GM12892 (cell line): ENCODE measurements around the gene TTC39A.

Experiments
- POLR2A ChIP-seq: IDR thresholded peaks from 2 replicates; pipeline ENCODE4 v1.6.1; 2011; ENCODE audit warnings: low read depth, low read length, control low read depth
- TAF1 ChIP-seq: IDR thresholded peaks from 2 replicates; pipeline ENCODE4 v1.6.1; 2011; ENCODE audit warnings: low read depth, mild to moderate bottlenecking, control low read depth, low read length, borderline replicate concordance

- TF ChIP-seq TAF1 (no peak), POLR2A (no peak)
Measured at GRCh38 chr1:51347398-51348146, 17.2 kb upstream of the TTC39A start.
